Measurements from ENCODE around the gene ARRDC3.

DNA sequence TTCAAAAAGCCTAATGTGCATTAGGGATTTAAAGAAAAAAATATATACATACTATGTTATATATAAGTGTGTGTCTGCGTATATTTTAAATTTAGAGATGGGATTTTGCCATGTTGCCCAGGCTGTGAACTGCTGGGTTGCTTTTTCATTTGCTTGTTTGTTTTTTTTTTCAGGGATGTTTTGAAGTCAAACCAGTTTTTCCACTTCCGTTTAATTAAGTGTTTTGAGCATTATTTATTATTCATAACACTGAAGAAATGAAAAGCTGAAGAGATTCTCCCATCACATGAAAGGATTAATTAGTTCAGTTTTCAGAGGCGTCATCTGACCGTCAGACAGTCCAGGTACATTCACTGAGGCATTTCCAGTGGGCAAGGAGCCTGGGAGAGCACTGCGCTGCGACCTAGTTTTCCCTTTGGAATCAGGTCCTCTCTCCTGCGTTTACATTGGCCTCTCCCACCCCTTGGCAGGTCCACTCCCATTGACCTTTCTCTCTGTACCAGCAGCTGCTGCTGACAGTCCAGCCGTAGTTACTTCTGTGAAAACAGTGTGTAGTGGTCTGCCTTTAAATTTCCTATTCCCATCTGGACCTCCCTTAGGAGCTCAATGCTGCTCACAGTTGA lies 26.0 kb downstream of the ARRDC3 start:
- TF ChIP-seq REST (IDR thresholded peaks at IDR 0.05; ENCODE audit: borderline replicate concordance) = no peak
- no peak for TF ChIP-seq CTCF (IDR thresholded peaks at IDR 0.05; ENCODE audit: poor library complexity, severe bottlenecking)
- TF ChIP-seq EZH2 (IDR thresholded peaks at IDR 0.05; ENCODE audit: borderline replicate concordance, insufficient read depth, low read length, poor library complexity, severe bottlenecking) = no peak

All from neural cell (in vitro differentiated cells).